ENCODE results near the gene DCBLD1. TPM values are rescaled to one million over a fixed set of nuclear protein-coding genes. Genes with fewer than 3 reads are reported as not detected.

DCBLD1 gene
- total and polyA plus RNA-seq, 2 of the 13 experiments (the other 11 are each of a cell fraction or from before 2014, with no cell fraction given), result 23.2 to 41.5 TPM

DNA sequence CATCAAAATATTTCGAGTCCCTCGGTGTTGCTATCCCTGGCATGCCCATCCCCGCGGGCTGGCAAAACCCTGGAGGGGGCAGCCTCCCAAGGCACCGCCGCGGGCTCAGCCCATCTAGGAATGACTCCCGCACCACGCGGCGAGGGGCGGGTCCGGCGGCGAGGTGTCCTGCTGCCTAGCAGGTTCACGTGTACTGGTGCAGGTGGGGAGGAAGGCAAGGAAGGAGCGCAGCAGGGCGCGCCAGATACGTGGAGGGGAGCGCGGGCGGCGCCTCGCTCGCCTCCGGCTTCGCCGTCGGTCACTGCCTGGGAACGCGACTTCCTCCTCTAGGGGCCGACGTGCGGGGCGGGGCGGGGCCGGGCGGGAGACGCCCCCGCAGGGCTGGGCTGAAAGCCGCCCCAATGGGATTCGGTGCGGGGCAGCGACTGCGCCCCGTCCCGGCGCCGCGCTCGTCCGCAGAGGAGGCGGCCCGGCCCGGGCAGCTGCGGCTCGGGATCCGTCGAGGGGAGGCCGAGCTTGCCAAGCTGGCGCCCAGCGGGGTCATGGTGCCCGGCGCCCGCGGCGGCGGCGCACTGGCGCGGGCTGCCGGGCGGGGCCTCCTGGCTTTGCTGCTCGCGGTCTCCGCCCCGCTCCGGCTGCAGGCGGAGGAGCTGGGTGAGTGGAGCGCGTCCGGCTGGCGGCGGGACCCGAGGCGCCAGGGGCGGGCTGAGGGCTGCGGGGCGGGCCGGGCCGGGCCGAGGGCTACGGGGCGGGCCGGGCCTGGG is at the start of gene DCBLD1 (continued):
- TF ChIP-seq HOXA7 (CRISPR knock-in tag; IDR thresholded peaks at IDR 0.05) (no peak), KDM6A (CRISPR knock-in tag; IDR thresholded peaks at IDR 0.05; ENCODE audit: low read depth) (0 out of 2 replicates have a peak, but pooled peaks have one; percentile 24), DPF2 (CRISPR knock-in tag; IDR thresholded peaks at IDR 0.05; ENCODE audit: borderline replicate concordance, low read depth) (no peak), THAP11 (CRISPR knock-in tag; IDR thresholded peaks at IDR 0.05) (peak; percentile 51), STAT5B (CRISPR knock-in tag; IDR thresholded peaks at IDR 0.05) (0 out of 2 replicates have a peak, but pooled peaks have one; percentile 48), ZSCAN25 (CRISPR knock-in tag; IDR thresholded peaks at IDR 0.05) (no peak), PAX8 (CRISPR knock-in tag; IDR thresholded peaks at IDR 0.05; ENCODE audit: borderline replicate concordance) (no peak; the same call in 1 of the 2 replicates), HMG20B (CRISPR knock-in tag; conservative IDR thresholded peaks at IDR 0.05) (0 out of 2 replicates have a peak, but pooled peaks have one; percentile 46), ZNF225 (CRISPR knock-in tag; IDR thresholded peaks at IDR 0.05) (peak; percentile 88), MEF2D (CRISPR knock-in tag; IDR thresholded peaks at IDR 0.05) (peak; percentile 63; the same call in 1 of the 2 replicates), MED8 (CRISPR knock-in tag; IDR thresholded peaks at IDR 0.05; ENCODE audit: insufficient replicate concordance) (peak; percentile 65)
- TF ChIP-seq, protein P1, sequence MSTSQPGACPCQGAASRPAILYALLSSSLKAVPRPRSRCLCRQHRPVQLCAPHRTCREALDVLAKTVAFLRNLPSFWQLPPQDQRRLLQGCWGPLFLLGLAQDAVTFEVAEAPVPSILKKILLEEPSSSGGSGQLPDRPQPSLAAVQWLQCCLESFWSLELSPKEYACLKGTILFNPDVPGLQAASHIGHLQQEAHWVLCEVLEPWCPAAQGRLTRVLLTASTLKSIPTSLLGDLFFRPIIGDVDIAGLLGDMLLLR (CRISPR knock-in tag; IDR thresholded peaks at IDR 0.05), result peak; percentile 65
- TF ChIP-seq, protein P2, sequence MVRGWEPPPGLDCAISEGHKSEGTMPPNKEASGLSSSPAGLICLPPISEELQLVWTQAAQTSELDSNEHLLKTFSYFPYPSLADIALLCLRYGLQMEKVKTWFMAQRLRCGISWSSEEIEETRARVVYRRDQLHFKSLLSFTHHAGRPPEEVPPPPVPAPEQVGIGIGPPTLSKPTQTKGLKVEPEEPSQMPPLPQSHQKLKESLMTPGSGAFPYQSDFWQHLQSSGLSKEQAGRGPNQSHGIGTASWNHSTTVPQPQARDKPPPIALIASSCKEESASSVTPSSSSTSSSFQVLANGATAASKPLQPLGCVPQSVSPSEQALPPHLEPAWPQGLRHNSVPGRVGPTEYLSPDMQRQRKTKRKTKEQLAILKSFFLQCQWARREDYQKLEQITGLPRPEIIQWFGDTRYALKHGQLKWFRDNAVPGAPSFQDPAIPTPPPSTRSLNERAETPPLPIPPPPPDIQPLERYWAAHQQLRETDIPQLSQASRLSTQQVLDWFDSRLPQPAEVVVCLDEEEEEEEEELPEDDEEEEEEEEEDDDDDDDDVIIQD (CRISPR knock-in tag; IDR thresholded peaks at IDR 0.05; ENCODE audit: low read depth), result no peak
- TF ChIP-seq, protein P3, sequence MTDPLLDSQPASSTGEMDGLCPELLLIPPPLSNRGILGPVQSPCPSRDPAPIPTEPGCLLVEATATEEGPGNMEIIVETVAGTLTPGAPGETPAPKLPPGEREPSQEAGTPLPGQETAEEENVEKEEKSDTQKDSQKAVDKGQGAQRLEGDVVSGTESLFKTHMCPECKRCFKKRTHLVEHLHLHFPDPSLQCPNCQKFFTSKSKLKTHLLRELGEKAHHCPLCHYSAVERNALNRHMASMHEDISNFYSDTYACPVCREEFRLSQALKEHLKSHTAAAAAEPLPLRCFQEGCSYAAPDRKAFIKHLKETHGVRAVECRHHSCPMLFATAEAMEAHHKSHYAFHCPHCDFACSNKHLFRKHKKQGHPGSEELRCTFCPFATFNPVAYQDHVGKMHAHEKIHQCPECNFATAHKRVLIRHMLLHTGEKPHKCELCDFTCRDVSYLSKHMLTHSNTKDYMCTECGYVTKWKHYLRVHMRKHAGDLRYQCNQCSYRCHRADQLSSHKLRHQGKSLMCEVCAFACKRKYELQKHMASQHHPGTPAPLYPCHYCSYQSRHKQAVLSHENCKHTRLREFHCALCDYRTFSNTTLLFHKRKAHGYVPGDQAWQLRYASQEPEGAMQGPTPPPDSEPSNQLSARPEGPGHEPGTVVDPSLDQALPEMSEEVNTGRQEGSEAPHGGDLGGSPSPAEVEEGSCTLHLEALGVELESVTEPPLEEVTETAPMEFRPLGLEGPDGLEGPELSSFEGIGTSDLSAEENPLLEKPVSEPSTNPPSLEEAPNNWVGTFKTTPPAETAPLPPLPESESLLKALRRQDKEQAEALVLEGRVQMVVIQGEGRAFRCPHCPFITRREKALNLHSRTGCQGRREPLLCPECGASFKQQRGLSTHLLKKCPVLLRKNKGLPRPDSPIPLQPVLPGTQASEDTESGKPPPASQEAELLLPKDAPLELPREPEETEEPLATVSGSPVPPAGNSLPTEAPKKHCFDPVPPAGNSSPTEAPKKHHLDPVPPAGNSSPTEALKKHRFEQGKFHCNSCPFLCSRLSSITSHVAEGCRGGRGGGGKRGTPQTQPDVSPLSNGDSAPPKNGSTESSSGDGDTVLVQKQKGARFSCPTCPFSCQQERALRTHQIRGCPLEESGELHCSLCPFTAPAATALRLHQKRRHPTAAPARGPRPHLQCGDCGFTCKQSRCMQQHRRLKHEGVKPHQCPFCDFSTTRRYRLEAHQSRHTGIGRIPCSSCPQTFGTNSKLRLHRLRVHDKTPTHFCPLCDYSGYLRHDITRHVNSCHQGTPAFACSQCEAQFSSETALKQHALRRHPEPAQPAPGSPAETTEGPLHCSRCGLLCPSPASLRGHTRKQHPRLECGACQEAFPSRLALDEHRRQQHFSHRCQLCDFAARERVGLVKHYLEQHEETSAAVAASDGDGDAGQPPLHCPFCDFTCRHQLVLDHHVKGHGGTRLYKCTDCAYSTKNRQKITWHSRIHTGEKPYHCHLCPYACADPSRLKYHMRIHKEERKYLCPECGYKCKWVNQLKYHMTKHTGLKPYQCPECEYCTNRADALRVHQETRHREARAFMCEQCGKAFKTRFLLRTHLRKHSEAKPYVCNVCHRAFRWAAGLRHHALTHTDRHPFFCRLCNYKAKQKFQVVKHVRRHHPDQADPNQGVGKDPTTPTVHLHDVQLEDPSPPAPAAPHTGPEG (CRISPR knock-in tag; IDR thresholded peaks at IDR 0.05), result peak; percentile 11; the same call in 1 of the 2 replicates
- TF ChIP-seq, protein P4, sequence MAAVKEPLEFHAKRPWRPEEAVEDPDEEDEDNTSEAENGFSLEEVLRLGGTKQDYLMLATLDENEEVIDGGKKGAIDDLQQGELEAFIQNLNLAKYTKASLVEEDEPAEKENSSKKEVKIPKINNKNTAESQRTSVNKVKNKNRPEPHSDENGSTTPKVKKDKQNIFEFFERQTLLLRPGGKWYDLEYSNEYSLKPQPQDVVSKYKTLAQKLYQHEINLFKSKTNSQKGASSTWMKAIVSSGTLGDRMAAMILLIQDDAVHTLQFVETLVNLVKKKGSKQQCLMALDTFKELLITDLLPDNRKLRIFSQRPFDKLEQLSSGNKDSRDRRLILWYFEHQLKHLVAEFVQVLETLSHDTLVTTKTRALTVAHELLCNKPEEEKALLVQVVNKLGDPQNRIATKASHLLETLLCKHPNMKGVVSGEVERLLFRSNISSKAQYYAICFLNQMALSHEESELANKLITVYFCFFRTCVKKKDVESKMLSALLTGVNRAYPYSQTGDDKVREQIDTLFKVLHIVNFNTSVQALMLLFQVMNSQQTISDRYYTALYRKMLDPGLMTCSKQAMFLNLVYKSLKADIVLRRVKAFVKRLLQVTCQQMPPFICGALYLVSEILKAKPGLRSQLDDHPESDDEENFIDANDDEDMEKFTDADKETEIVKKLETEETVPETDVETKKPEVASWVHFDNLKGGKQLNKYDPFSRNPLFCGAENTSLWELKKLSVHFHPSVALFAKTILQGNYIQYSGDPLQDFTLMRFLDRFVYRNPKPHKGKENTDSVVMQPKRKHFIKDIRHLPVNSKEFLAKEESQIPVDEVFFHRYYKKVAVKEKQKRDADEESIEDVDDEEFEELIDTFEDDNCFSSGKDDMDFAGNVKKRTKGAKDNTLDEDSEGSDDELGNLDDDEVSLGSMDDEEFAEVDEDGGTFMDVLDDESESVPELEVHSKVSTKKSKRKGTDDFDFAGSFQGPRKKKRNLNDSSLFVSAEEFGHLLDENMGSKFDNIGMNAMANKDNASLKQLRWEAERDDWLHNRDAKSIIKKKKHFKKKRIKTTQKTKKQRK (IDR thresholded peaks at IDR 0.05; ENCODE audit: low read length), result no peak
- TF ChIP-seq, protein P5, sequence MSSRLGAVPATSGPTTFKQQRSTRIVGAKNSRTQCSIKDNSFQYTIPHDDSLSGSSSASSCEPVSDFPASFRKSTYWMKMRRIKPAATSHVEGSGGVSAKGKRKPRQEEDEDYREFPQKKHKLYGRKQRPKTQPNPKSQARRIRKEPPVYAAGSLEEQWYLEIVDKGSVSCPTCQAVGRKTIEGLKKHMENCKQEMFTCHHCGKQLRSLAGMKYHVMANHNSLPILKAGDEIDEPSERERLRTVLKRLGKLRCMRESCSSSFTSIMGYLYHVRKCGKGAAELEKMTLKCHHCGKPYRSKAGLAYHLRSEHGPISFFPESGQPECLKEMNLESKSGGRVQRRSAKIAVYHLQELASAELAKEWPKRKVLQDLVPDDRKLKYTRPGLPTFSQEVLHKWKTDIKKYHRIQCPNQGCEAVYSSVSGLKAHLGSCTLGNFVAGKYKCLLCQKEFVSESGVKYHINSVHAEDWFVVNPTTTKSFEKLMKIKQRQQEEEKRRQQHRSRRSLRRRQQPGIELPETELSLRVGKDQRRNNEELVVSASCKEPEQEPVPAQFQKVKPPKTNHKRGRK (CRISPR knock-in tag; IDR thresholded peaks at IDR 0.05), result no peak
